Progenitor cell of endocrine pancreas (in vitro differentiated cells): ENCODE results near the gene SLC7A11. TPM values are rescaled to one million over a fixed set of nuclear protein-coding genes. Genes with fewer than 3 reads are reported as not detected.

Experiments
- DNase-seq: peaks from one replicate; pipeline ENCODE4 v3.0.0; 2021; ENCODE audit warnings: low spot score; ENCODE audit not compliant: unreplicated experiment
- H3K27ac Mint-ChIP-seq: 2 replicates; pipeline ENCODE4 v1.8.0; 2021; ENCODE audit warnings: mild to moderate bottlenecking, moderate library complexity, mixed read lengths
- H3K27me3 Mint-ChIP-seq: 2 replicates; pipeline ENCODE4 v1.8.0; 2021; ENCODE audit warnings: mixed read lengths
- H3K36me3 Mint-ChIP-seq: 2 replicates; pipeline ENCODE4 v1.8.0; 2022; ENCODE audit warnings: mixed read lengths; ENCODE audit not compliant: insufficient read depth
- H3K4me1 Mint-ChIP-seq: 2 replicates; pipeline ENCODE4 v1.8.0; 2021; ENCODE audit warnings: low read depth, mixed read lengths
- H3K4me3 Mint-ChIP-seq: 2 replicates; pipeline ENCODE4 v1.8.0; 2021; ENCODE audit warnings: low read depth, mild to moderate bottlenecking, moderate library complexity, mixed read lengths
- H3K9me3 Mint-ChIP-seq: 2 replicates; pipeline ENCODE4 v1.8.0; 2021; ENCODE audit warnings: low read depth, mixed read lengths
- total RNA-seq: library from RNA; stranded (reverse); gene quantifications from 2 replicates; pipeline ENCODE4 v1.2.1, GENCODE V29; 2021
- TF ChIP-seq, protein P1 (sequence below): fragments of 200-600 bp; sonication (generic); IDR thresholded peaks from one replicate; pipeline ENCODE4 v1.5.0; 2021; ENCODE audit warnings: antibody characterized with exemption, mild to moderate bottlenecking; ENCODE audit not compliant: unreplicated experiment

SLC7A11 gene
- total RNA-seq, 1 donor from 2014 or later = 8.2 TPM

DNA sequence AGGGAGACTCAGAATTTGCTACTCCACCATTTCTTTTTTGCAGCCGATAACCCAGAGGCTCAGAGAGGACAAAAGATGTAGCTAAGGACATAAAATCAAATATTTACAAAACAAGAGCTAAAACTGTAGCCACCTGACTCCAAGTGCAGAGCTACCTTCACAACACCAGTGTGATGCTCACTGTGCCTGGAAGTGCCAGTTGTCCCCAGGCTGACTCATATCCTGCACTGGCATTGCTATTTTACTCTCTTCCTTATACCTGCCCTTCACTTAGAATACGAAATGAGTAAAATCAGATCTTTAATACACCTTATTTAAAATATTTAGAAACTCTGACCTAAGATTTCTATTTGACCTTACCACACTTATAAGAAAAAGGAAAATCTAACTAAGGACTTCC, 39.5 kb downstream of the SLC7A11 start:
- Mint-ChIP-seq H3K36me3 (no peaks in the 10 kb centered on the region), H3K27ac (no peak overlapping the region), H3K4me1 (peaks cover 30% of the 10 kb centered on the region), H3K9me3 (no peaks in the 10 kb centered on the region), H3K27me3 (no peaks in the 10 kb centered on the region), H3K4me3 (no peak overlapping the region)
- DNase-seq = no peak
- TF ChIP-seq, protein P1, sequence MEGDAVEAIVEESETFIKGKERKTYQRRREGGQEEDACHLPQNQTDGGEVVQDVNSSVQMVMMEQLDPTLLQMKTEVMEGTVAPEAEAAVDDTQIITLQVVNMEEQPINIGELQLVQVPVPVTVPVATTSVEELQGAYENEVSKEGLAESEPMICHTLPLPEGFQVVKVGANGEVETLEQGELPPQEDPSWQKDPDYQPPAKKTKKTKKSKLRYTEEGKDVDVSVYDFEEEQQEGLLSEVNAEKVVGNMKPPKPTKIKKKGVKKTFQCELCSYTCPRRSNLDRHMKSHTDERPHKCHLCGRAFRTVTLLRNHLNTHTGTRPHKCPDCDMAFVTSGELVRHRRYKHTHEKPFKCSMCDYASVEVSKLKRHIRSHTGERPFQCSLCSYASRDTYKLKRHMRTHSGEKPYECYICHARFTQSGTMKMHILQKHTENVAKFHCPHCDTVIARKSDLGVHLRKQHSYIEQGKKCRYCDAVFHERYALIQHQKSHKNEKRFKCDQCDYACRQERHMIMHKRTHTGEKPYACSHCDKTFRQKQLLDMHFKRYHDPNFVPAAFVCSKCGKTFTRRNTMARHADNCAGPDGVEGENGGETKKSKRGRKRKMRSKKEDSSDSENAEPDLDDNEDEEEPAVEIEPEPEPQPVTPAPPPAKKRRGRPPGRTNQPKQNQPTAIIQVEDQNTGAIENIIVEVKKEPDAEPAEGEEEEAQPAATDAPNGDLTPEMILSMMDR = no peak

DNA sequence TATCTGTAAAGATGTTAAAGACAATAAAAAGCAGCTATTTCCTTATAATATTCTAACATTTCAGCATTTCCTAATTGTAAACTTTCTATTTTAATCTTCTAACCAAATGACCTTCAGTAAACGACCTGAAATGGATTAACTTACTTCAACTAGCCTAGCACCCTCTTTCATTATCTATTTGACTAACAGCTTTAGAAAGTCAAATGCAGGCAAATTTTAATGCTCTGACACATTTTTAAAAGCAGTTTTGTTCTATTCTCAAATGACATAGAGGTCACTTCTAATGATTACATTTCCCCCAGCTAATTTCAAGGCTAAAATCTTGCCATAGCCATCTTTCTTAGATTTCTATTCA, 41.9 kb downstream of the SLC7A11 start:
- DNase-seq = no peak
- Mint-ChIP-seq H3K27me3 (no peaks in the 10 kb centered on the region), H3K27ac (peak overlapping the region; percentile 97), H3K4me1 (peaks cover 24% of the 10 kb centered on the region), H3K36me3 (peaks cover 3% of the 10 kb centered on the region), H3K9me3 (no peaks in the 10 kb centered on the region), H3K4me3 (no peak overlapping the region)
- TF ChIP-seq, protein P1 = no peak

DNA sequence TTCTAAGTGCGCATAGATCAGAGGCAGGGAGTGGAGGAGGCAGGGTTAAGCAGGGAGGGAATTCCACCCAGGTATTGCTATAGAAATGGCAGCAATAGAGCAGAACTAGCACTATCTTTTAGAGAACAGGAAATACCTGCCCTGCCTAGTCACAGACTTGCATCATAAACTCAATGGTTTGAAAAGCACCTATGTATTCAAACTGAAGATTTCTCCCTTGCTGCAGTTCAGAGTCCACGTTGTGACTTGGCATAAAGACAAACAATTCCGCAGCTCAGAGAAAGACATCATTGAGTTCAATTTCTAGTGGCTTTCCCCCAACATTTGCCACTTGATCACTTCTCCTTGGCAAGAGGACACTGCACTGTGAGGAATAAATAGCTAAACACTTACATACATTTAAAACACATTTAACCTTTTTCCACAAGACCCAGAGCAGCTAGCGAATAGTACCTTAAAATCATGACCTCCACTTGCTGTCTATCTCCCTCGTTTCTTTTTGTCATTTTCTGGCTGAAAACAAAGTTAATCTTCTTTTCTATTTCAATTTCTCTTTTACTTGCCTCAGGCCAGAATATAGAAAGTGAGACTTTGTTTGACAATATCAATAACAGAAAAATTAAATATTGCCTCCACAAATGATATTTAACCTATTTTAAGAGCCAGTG, 42.4 kb downstream of the SLC7A11 start:
- H3K4me3 Mint-ChIP-seq = peak overlapping the region; percentile 33
- DNase-seq = no peak

DNA sequence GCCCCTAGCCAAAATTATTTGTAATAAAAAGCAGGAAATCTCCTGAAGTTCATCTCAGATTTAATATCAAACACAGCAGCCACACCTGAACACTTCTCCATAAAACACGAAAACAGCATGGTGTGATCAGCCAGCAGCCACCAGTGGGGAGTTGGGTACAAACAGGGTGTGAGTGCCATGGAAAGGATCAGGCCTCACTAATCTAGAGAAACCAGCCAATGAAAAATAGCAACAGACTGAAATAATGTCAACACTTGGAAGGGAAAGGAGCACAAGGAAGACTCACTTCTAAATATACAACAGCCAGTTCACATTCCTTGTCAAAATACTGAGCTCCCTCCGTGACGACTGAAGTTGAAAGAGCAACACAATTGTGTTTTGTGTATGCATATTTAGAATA, 46.0 kb downstream of the SLC7A11 start:
- TF ChIP-seq, protein P1 = no peak
- H3K4me3 Mint-ChIP-seq = no peak overlapping the region
- H3K27me3 Mint-ChIP-seq = no peaks in the 10 kb centered on the region
- H3K27ac Mint-ChIP-seq = no peak overlapping the region
- peaks cover 15% of the 10 kb centered on the region for H3K4me1 Mint-ChIP-seq
- no peak for DNase-seq
- no peaks in the 10 kb centered on the region for H3K9me3 Mint-ChIP-seq
- peaks cover 4% of the 10 kb centered on the region for H3K36me3 Mint-ChIP-seq

More for the DNA sequence above, 42.4 kb downstream of the SLC7A11 start:
- TF ChIP-seq, protein P1 = no peak
- peaks cover 3% of the 10 kb centered on the region for H3K36me3 Mint-ChIP-seq
- no peaks in the 10 kb centered on the region for H3K27me3 Mint-ChIP-seq
- peak overlapping the region; percentile 97 for H3K27ac Mint-ChIP-seq
- peaks cover 20% of the 10 kb centered on the region for H3K4me1 Mint-ChIP-seq
- H3K9me3 Mint-ChIP-seq = no peaks in the 10 kb centered on the region

DNA sequence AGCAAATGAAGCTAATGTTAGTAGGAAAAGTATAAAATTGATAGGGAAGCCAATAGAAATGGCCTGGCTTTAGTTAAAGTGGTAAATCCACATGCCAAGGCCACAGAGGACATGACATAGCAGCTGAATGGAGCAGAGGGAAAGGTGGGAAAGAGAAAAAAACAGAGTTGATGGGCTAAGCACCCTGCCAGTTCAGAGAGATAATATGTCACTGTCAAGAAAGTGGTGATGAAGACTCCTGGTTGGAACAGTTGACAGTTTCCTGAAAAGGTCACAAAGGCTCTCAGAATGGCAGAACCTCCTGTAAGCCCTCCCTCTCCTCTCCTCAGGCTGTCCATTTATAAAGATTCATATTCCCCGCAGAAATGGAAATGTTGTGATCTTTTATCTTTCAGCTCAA, 48.2 kb downstream of the SLC7A11 start:
- Mint-ChIP-seq H3K4me3 (no peak overlapping the region), H3K27ac (no peak overlapping the region), H3K9me3 (no peaks in the 10 kb centered on the region), H3K4me1 (peaks cover 2% of the 10 kb centered on the region), H3K27me3 (no peaks in the 10 kb centered on the region), H3K36me3 (peaks cover 4% of the 10 kb centered on the region)
- no peak for DNase-seq
- TF ChIP-seq, protein P1 = no peak
